Forelimb muscle (tissue), 1 donor: ENCODE measurements around the gene CTSZ. TPM values are rescaled to one million over a fixed set of nuclear protein-coding genes. Genes with fewer than 3 reads are reported as not detected.

ENCODE experiments used
- polyA plus RNA-seq: library from polyadenylated mRNA; unstranded; fragments of 120-200 nt; gene quantifications from one replicate; pipeline ENCODE4 v1.2.1, GENCODE V29; 2013; ENCODE audit not compliant: insufficient read length

CTSZ gene
- polyA plus RNA-seq, 1 donor: 57.3 TPM

Other genes with a start within 250 kb of the CTSZ start
- gene GNAS-AS1, start 156.4 kb downstream of the CTSZ start, polyA plus RNA-seq: 2.8 TPM
- gene GNAS, start 154.5 kb downstream of the CTSZ start, polyA plus RNA-seq: 3,555 TPM
- 60.9 TPM for gene NELFCD, start 26.0 kb downstream of the CTSZ start, polyA plus RNA-seq
- 0.68 TPM for gene TUBB1, start 12.2 kb upstream of the CTSZ start, polyA plus RNA-seq
- gene ATP5F1E, start 25.1 kb upstream of the CTSZ start, polyA plus RNA-seq: 156 TPM
- 47.0 TPM for gene PRELID3B, start 35.5 kb upstream of the CTSZ start, polyA plus RNA-seq
- 0.20 TPM for gene ZNF831, start 156.6 kb upstream of the CTSZ start, polyA plus RNA-seq